ENCODE data around the gene RPS14.

GRCh38 chr5:150402901-150403342, 46.6 kb downstream of the RPS14 start:
- TF ChIP-seq POLR2A (IDR thresholded peaks at IDR 0.05; ENCODE audit: extremely low read depth, insufficient read length) (no peak), CTCF (IDR thresholded peaks at IDR 0.05; ENCODE audit: low read depth, low read length) (no peak), MYC (IDR thresholded peaks at IDR 0.05; ENCODE audit: low read depth, low read length) (no peak)

Data from NB4 (cell line).